ENCODE data around the gene RPP30. TPM values are rescaled to one million over a fixed set of nuclear protein-coding genes. Genes with fewer than 3 reads are reported as not detected.

The RPP30 gene
- total RNA-seq, 2 experiments from 2014 or later = 103 to 108 TPM

DNA sequence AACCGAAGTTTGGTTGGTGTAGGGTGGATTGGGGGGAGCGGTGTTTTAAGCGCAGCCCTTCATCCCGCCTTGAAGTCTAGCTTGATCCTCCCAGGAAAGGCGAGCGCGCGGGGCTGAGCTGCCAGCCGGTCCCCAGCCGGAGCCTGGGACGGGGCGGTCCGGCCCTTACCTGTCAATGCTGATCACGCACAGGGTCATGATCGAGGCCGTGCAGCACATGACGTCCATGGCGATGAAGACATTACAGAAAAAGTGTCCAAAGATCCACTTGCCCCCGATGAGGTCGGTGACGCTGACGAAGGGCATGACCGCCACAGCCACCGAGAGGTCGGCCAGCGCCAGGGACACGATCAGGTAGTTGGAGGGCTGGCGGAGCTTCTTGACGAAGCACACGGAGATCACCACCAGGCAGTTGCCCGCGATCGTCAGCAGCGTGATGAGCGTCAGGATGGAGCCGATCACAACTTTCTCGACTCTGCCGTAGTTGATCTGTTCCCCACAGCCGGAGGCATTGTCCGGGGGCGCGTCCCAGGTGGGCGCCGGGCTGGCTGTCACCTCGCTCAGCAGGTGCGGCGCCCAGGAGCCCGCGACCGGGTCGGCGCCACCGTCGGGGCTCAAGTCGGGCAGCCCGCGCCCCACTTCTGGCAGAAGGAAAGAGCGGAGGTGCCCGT, 14.7 kb upstream of the RPP30 start:
- intact Hi-C loops (cut with micrococcal nuclease) = no loop called here
- DNase-seq = peak; percentile 17
- CTCF ChIA-PET = interaction anchor here (1.0 to 3.0 kb wide), 4 partner anchors 9 to 69 kb away, joined by 5 to 22 read pairs (median 6); partner anchors contain the start of gene RPP30
- peaks cover under 1% of the 10 kb centered on the region for H3K9me3 Mint-ChIP-seq
- H3K27me3 Mint-ChIP-seq = peaks cover 41% of the 10 kb centered on the region
- no peaks in the 10 kb centered on the region for H3K36me3 Mint-ChIP-seq
- POLR2A ChIA-PET = interaction anchor here (2.2 kb wide), 1 partner anchor 15 kb away, joined by 10 read pairs; the partner anchor contains the start of gene RPP30
- peaks cover 14% of the 10 kb centered on the region for H3K4me1 Mint-ChIP-seq (ENCODE audit: low read depth)
- H3K27ac Mint-ChIP-seq = no peak overlapping the region
- H3K4me3 Mint-ChIP-seq = peak overlapping the region; percentile 77

DNA sequence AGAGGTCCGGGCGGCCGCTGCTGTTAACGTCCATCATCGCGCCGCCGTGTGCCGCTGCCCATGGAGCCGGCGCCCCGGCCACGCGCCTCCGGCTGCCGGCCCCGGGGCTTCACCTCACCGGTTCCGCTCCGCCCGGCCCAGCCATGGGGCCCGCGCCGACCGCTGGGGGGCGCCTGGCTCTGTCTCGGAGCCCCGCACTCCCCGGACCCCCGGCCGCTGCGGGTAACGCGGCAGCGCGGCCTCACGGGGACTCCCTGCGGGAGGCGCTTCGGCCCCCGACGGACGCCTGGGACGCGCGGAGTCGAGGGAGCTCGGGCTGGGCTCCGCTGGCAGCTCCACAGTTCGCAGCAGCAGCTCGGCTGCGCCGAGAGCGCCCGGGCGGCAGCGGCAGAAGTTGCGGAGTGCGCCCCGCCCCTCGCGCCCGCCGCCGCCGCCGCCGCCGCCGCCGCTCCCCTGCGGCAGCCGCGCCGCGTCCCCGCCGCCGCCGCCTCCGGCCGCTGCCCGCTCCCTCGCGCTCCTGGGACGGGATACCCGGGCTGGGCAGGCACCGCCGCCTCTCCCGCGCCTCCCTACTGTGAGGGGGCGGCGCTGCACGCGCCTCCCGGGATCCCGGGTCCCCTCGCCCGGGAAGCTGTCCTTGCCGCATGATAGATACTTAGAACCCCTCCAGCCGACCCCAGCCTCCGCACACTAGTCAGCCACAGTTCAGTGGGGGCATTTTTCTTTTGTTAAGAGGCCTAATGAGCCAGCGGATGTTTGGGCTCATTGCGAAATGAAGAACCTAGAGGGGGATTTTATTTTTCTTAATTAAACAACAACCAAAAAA, 13.9 kb upstream of the RPP30 start, which contains the start of gene HTR7:
TSS of gene HTR7 (minus strand) at position 405 of the 826 bp plus-strand sequence. CDS start at position 37, 368 bp downstream.
- DNase-seq = peak; percentile 64
- POLR2A ChIA-PET = interaction anchor here (0.5 to 2.2 kb wide), 2 partner anchors 14 to 22 kb away, joined by 4 to 10 read pairs; partner anchors contain the start of gene RPP30
- Mint-ChIP-seq H3K9me3 (no peaks in the 10 kb centered on the region), H3K27me3 (peaks cover 37% of the 10 kb centered on the region), H3K36me3 (no peaks in the 10 kb centered on the region), H3K27ac (no peak within 1 kb of the TSS), H3K4me1 (ENCODE audit: low read depth) (peaks cover 14% of the 10 kb centered on the region), H3K4me3 (peak within 1 kb of the TSS; percentile 77)
- intact Hi-C loops (cut with micrococcal nuclease) = loop anchor here (1.0 kb wide), 1 partner anchor 13 kb away; the partner anchor contains the start of gene RPP30
- CTCF ChIA-PET = interaction anchor here (1.0 to 3.0 kb wide), 4 partner anchors 11 to 70 kb away, joined by 4 to 22 read pairs (median 6); partner anchors contain the start of gene RPP30

DNA sequence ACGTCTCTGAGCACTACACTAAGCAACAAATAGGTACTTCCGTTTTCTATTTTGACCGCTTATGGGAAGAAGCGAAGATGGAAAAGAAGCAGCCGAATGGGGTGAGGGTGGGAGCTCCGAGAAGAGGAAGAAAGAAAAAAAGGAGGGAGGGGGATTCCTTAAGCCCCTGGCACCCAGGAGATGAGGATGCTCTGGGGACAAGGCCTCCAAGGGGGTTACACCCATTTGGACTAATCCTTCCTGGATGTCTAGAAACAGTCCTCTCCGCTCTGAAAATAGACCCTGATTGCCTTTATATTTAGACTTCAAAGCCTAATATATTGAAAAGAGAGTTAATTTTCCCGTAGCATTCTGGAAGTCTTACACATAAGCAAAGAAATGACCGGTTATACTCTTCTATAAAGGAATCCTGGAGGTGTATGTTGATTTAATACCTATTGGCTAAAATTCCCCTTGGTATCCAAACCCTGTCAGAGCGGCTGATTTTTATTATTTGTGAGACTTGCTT, 13.3 kb upstream of the RPP30 start:
- Mint-ChIP-seq H3K27me3 (peaks cover 41% of the 10 kb centered on the region), H3K9me3 (no peaks in the 10 kb centered on the region), H3K36me3 (no peaks in the 10 kb centered on the region), H3K27ac (no peak overlapping the region), H3K4me1 (ENCODE audit: low read depth) (peaks cover 14% of the 10 kb centered on the region), H3K4me3 (peak overlapping the region; percentile 71)
- intact Hi-C loops (cut with micrococcal nuclease) = loop anchor here (1.0 kb wide), 1 partner anchor 13 kb away; the partner anchor contains the start of gene RPP30
- ChIA-PET POLR2A (interaction anchor here (1.3 to 2.2 kb wide), 2 partner anchors 14 kb away, joined by 5 to 10 read pairs; partner anchors contain the start of gene RPP30), CTCF (interaction anchor here (1.0 to 3.0 kb wide), 4 partner anchors 12 to 70 kb away, joined by 4 to 22 read pairs (median 6); partner anchors contain the start of gene RPP30)
- no peak for DNase-seq

DNA sequence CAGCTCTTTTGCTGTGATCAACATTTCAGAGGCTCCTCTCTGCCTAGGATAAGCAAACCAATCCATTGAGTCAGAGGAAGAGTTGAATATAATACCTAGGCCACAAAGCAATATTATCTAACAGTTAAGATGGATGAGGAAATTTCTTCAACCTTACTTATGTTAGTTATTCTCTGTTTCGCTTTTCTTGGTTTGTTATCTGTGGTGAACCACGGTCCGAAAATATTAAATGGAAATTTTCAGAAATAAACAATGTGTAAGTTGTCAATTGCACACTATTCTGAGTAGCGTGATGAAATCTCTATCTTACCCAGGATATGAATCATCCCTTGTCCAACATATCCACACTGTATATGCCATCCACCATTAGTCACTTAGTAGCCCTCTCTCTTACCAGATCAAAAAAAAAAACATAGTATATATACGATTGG, 12.4 kb upstream of the RPP30 start:
- no peak for DNase-seq
- intact Hi-C loops (cut with micrococcal nuclease) = no loop called here
- Mint-ChIP-seq H3K27me3 (peaks cover 40% of the 10 kb centered on the region), H3K27ac (no peak overlapping the region), H3K4me1 (ENCODE audit: low read depth) (peaks cover 14% of the 10 kb centered on the region), H3K9me3 (no peaks in the 10 kb centered on the region), H3K4me3 (no peak overlapping the region), H3K36me3 (no peaks in the 10 kb centered on the region)
- ChIA-PET CTCF (interaction anchor here (3.0 kb wide), 1 partner anchor 12 kb away, joined by 22 read pairs; the partner anchor contains the start of gene RPP30), POLR2A (interaction anchor here (1.3 kb wide), 1 partner anchor 13 kb away, joined by 5 read pairs; the partner anchor contains the start of gene RPP30)

DNA sequence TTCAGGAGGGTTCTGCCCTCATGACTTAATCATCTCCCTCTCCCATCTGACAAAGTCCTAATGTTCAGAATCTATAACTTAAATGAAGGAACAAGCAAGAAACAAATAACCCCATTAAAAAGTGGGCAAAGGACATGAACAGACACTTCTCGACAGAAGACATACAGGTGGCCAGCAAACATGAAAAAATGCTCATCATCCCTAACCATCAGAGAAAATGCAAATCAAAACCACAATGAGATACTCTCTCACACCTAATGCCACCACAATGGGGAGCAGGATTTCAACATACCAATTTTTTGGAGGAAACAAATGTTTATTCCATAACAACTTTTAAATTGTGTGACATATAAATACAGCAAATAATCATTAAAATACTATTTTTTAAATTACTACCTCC, 11.0 kb upstream of the RPP30 start:
- POLR2A ChIA-PET = no interaction called here
- DNase-seq = no peak
- Mint-ChIP-seq H3K4me1 (ENCODE audit: low read depth) (peaks cover 14% of the 10 kb centered on the region), H3K4me3 (no peak overlapping the region), H3K36me3 (no peaks in the 10 kb centered on the region), H3K27ac (no peak overlapping the region), H3K27me3 (peaks cover 36% of the 10 kb centered on the region), H3K9me3 (no peaks in the 10 kb centered on the region)
- intact Hi-C loops (cut with micrococcal nuclease) = no loop called here
- CTCF ChIA-PET = interaction anchor here (1.2 to 4.0 kb wide), 4 partner anchors 11 to 146 kb away, joined by 3 to 23 read pairs (median 7); partner anchors contain the start of gene RPP30

DNA sequence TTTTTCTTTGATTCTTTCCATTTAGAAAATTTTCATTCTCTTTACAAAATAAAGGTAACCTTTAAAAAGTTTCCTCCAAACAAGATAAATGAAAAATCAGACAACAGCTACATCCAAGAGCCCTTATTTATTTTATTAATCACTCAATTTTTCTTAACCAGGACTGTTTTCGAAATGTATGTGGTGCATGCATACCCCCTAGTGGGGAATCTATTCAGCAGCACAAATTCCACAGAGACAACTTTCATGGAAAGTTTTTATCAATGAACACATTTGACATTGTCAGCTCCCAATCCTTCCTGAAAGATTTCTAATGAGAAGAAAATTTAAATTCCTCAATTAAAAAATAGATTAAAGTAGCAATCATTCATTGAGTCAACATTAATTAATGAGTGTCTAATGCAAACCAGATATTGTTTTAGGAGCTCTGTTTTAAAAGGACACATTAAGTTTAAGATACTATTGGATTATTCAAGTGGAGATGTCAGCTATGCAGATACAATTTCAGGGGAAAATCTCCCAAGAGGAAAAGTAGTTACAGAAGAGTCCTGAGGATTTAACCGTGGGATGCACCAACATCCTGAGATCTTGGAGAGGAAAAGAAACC, 8.8 kb upstream of the RPP30 start:
- no peak for DNase-seq
- no peak overlapping the region for H3K4me3 Mint-ChIP-seq
- peaks cover 33% of the 10 kb centered on the region for H3K27me3 Mint-ChIP-seq
- no peaks in the 10 kb centered on the region for H3K9me3 Mint-ChIP-seq
- peaks cover 10% of the 10 kb centered on the region for H3K4me1 Mint-ChIP-seq (ENCODE audit: low read depth)
- H3K36me3 Mint-ChIP-seq = no peaks in the 10 kb centered on the region
- POLR2A ChIA-PET = no interaction called here
- no peak overlapping the region for H3K27ac Mint-ChIP-seq
- CTCF ChIA-PET = interaction anchor here (0.6 to 4.2 kb wide), 8 partner anchors 9 to 638 kb away, joined by 3 to 23 read pairs (median 4); partner anchors contain the start of gene RPP30
- intact Hi-C loops (cut with micrococcal nuclease) = loop anchor here (1.0 kb wide), 2 partner anchors 112 to 1070 kb away; no protein-coding TSS in a partner anchor

DNA sequence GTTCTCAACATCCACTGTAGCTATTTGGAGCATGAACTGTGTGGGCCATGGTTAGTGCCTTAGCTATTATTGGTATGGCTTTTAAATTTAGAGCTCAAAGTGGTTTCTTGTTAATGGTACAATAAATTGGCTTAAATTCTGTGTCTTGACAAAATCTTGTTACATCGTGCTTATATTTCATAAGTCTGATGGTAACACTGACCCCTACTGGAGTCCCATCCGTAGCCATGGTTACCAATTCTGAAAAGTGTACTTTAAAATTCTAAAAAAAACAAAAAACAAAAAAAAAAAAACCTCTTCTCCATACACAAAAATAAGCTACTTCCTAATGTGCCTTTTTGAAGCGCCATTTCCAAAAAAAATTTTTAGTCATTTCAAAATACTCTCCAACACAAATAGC, 6.4 kb upstream of the RPP30 start:
- Mint-ChIP-seq H3K36me3 (peaks cover 2% of the 10 kb centered on the region), H3K27me3 (peaks cover 39% of the 10 kb centered on the region), H3K27ac (no peak overlapping the region), H3K9me3 (peaks cover 5% of the 10 kb centered on the region), H3K4me1 (ENCODE audit: low read depth) (peaks cover 1% of the 10 kb centered on the region), H3K4me3 (no peak overlapping the region)
- DNase-seq = no peak
- intact Hi-C loops (cut with micrococcal nuclease) = no loop called here
- ChIA-PET POLR2A (no interaction called here), CTCF (interaction anchor here (0.7 to 4.2 kb wide), 6 partner anchors 9 to 451 kb away, joined by 3 to 17 read pairs (median 5); no protein-coding TSS in a partner anchor)

DNA sequence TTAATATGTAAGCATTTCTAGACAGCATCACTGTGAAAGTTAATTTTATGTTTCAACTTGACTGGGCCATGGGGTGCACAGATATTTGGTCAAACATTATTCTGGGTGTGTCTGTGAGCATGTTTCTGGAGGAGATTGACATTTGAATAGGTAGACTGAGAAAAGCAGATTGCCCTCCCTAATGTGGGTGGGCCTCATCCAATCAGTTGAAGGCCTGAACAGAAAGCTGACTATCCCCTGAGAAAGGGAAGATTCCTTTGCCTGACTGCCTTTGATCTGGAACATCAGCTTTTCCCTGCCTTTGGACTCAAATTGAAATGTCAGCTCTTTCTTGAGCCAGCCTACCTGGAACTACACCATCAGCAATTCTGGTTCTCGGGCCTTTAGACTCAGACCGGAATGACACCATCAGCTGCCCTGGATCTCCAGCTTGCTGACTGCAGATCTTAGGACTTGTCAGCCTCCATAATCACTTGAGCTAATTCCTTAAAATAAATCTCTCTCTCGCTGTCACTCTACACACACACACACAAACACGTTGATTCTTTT, 5.7 kb upstream of the RPP30 start:
- Mint-ChIP-seq H3K27me3 (peaks cover 38% of the 10 kb centered on the region), H3K36me3 (peaks cover 2% of the 10 kb centered on the region), H3K4me3 (no peak overlapping the region), H3K9me3 (peaks cover 5% of the 10 kb centered on the region), H3K27ac (no peak overlapping the region), H3K4me1 (ENCODE audit: low read depth) (peaks cover 8% of the 10 kb centered on the region)
- intact Hi-C loops (cut with micrococcal nuclease) = no loop called here
- CTCF ChIA-PET = interaction anchor here (1.2 to 4.2 kb wide), 4 partner anchors 10 to 115 kb away, joined by 4 to 17 read pairs (median 8); no protein-coding TSS in a partner anchor
- POLR2A ChIA-PET = no interaction called here
- no peak for DNase-seq

DNA sequence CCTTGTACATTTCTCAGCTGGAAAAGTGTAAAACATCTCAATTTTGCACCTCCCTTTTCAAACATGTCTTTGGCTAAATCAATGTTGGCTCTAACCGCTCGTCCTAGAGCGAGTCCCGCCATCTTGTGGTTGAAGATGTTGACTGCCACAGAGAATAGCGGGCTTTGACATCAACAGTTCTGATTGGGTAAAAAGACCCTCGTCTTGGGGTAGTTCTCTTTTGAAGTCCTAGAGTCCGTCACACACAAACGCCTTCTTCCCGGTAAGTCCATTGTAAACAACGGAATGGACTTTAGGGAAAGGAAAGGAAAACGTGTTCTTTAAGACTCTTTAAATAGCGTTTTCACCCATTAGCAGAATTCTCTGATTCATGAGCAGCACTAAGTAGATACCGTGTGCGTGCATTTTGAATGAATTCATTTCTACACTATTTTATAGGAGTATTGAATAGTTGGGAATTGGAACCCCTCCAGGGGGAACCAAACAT, 452 bp upstream of the RPP30 start:
- peak overlapping the region; percentile 93 for H3K4me3 Mint-ChIP-seq

DNA sequence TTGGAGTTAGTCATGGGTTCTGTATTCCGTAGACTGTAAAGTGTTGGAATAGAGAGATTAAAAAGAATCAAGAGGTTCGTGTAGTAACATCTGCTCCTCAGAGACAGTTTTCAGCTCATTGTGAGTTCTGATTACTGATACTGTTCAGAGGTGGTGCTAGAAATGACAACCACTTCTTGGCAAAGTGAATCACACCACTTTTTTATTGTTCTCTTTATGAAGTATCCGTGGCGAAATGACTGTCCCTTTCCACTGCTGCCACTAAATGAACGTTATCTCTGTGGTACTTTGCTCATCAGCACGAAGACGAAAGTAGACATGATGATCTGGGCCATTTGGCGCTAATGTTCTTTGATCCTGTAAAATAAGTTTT, 860 bp downstream of the RPP30 start:
- Mint-ChIP-seq H3K27ac (peak overlapping the region; percentile 98), H3K9me3 (peaks cover 5% of the 10 kb centered on the region), H3K36me3 (peaks cover 29% of the 10 kb centered on the region), H3K4me3 (peak overlapping the region; percentile 93), H3K27me3 (peaks cover 18% of the 10 kb centered on the region), H3K4me1 (ENCODE audit: low read depth) (peaks cover 31% of the 10 kb centered on the region)
- intact Hi-C loops (cut with micrococcal nuclease) = loop anchor here (1.0 to 10.0 kb wide), 10 partner anchors 134 to 1618 kb away; partner anchors contain the start of genes BTAF1, HECTD2 and LIPA
- CTCF ChIA-PET = interaction anchor here (1.2 to 4.5 kb wide), 7 partner anchors 8 to 122 kb away, joined by 3 to 23 read pairs (median 8); partner anchors contain the start of gene HTR7
- POLR2A ChIA-PET = interaction anchor here (0.7 to 1.8 kb wide), 7 partner anchors 13 to 1067 kb away, joined by 3 to 10 read pairs (median 4); partner anchors contain the start of gene HTR7
- DNase-seq = peak; percentile 72

More for the DNA sequence above, 452 bp upstream of the RPP30 start:
- Mint-ChIP-seq H3K36me3 (peaks cover 18% of the 10 kb centered on the region), H3K4me1 (ENCODE audit: low read depth) (peaks cover 31% of the 10 kb centered on the region), H3K27ac (peak overlapping the region; percentile 98), H3K27me3 (peaks cover 24% of the 10 kb centered on the region), H3K9me3 (peaks cover 5% of the 10 kb centered on the region)
- ChIA-PET POLR2A (interaction anchor here (1.0 to 1.8 kb wide), 3 partner anchors 14 to 1052 kb away, joined by 3 to 10 read pairs (median 4); partner anchors contain the start of genes BTAF1 and HTR7), CTCF (interaction anchor here (0.8 to 4.5 kb wide), 11 partner anchors 9 to 123 kb away, joined by 3 to 23 read pairs (median 3); partner anchors contain the start of gene HTR7)
- intact Hi-C loops (cut with micrococcal nuclease) = loop anchor here (1.0 to 10.0 kb wide), 9 partner anchors 13 to 1617 kb away; partner anchors contain the start of genes BTAF1, HECTD2, HTR7 and KIF20B
- peak; percentile 68 for DNase-seq

Measured in activated CD4-positive, alpha-beta memory T cell treated with anti-CD3 and anti-CD28 coated beads for 36 hours (primary cell).